DOHH2 (cell line): ENCODE results near the gene HTR4.

ENCODE experiments used
- H3F3A ChIP-seq: fragments of 200-600 bp; sonication (generic), shearing (Covaris generic); 2 replicates; pipeline ENCODE4 v1.6.0; 2016; ENCODE audit warnings: antibody characterized with exemption, mild to moderate bottlenecking; ENCODE audit not compliant: control insufficient read depth, insufficient read depth
- H3K27ac ChIP-seq: fragments of 200-600 bp; sonication (generic); 2 replicates; pipeline ENCODE4 v1.5.1; 2014; ENCODE audit warnings: low read depth, mild to moderate bottlenecking, low read length, moderate library complexity
- H3K27me3 ChIP-seq: fragments of 200-600 bp; sonication (generic); 2 replicates; pipeline ENCODE4 v1.6.1; 2014; ENCODE audit warnings: mild to moderate bottlenecking, low read length, mixed read lengths; ENCODE audit not compliant: control insufficient read depth
- H3K36me3 ChIP-seq: fragments of 200-600 bp; sonication (generic); 2 replicates; pipeline ENCODE4 v1.6.1; 2014; ENCODE audit warnings: mild to moderate bottlenecking, low read length, moderate library complexity, mixed read lengths; ENCODE audit not compliant: control insufficient read depth
- H3K4me1 ChIP-seq: fragments of 200-600 bp; sonication (generic); 2 replicates; pipeline ENCODE4 v1.6.1; 2014; ENCODE audit warnings: mild to moderate bottlenecking, low read length, mixed read lengths; ENCODE audit not compliant: control insufficient read depth
- H3K4me2 ChIP-seq: fragments of 200-600 bp; sonication (generic); 2 replicates; pipeline ENCODE4 v1.6.0; 2014; ENCODE audit warnings: mild to moderate bottlenecking, low read length, moderate library complexity
- H3K4me3 ChIP-seq: fragments of 200-600 bp; sonication (generic); 2 replicates; pipeline ENCODE4 v1.5.1; 2014; ENCODE audit warnings: mild to moderate bottlenecking, low read length, mixed read lengths
- H3K79me2 ChIP-seq: fragments of 200-600 bp; sonication (generic); 2 replicates; pipeline ENCODE4 v1.6.1; 2014; ENCODE audit warnings: mild to moderate bottlenecking, low read length, mixed read lengths; ENCODE audit not compliant: control insufficient read depth
- H3K9me2 ChIP-seq: fragments of 200-600 bp; sonication (generic); replicated peaks from 2 replicates; pipeline ENCODE4 v1.6.1; 2014; ENCODE audit warnings: mild to moderate bottlenecking, low read length, mixed read lengths; ENCODE audit not compliant: control insufficient read depth
- H3K9me3 ChIP-seq: fragments of 200-600 bp; sonication (generic); 2 replicates; pipeline ENCODE4 v1.6.1; 2014; ENCODE audit warnings: antibody characterized with exemption, low read length, mixed read lengths; ENCODE audit not compliant: control insufficient read depth, insufficient read depth
- H4K20me1 ChIP-seq: fragments of 200-600 bp; sonication (generic); 2 replicates; pipeline ENCODE4 v1.6.0; 2014; ENCODE audit warnings: low read depth, mild to moderate bottlenecking, antibody characterized with exemption, low read length, moderate library complexity; ENCODE audit not compliant: control insufficient read depth, insufficient read depth
- EZH2phosphoT487 ChIP-seq: fragments of 200-600 bp; sonication (generic); IDR thresholded peaks from 2 replicates; pipeline ENCODE4 v1.6.1; 2017; ENCODE audit warnings: borderline replicate concordance, mild to moderate bottlenecking, antibody characterized with exemption, low read length, moderate library complexity, mixed read lengths
- TF ChIP-seq, protein P1 (sequence below): fragments of 200-600 bp; sonication (generic); IDR thresholded peaks from one replicate; pipeline ENCODE4 v1.5.1; 2014; ENCODE audit warnings: antibody characterized with exemption, mild to moderate bottlenecking, low read depth, low read length; ENCODE audit not compliant: poor library complexity, severe bottlenecking

The HTR4 gene

GRCh38 chr5:148499452-148499851, 154.9 kb downstream of the HTR4 start:
- TF ChIP-seq, protein P1, sequence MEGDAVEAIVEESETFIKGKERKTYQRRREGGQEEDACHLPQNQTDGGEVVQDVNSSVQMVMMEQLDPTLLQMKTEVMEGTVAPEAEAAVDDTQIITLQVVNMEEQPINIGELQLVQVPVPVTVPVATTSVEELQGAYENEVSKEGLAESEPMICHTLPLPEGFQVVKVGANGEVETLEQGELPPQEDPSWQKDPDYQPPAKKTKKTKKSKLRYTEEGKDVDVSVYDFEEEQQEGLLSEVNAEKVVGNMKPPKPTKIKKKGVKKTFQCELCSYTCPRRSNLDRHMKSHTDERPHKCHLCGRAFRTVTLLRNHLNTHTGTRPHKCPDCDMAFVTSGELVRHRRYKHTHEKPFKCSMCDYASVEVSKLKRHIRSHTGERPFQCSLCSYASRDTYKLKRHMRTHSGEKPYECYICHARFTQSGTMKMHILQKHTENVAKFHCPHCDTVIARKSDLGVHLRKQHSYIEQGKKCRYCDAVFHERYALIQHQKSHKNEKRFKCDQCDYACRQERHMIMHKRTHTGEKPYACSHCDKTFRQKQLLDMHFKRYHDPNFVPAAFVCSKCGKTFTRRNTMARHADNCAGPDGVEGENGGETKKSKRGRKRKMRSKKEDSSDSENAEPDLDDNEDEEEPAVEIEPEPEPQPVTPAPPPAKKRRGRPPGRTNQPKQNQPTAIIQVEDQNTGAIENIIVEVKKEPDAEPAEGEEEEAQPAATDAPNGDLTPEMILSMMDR, result no peak
- no peak for TF ChIP-seq EZH2phosphoT487
- Histone ChIP-seq H3K4me3 (no peak overlapping the region), H3K9me2 (no peaks in the 10 kb centered on the region), H3K4me1 (no peaks in the 10 kb centered on the region), H3K36me3 (no peaks in the 10 kb centered on the region), H3K27ac (no peak overlapping the region), H3K79me2 (no peaks in the 10 kb centered on the region), H3K27me3 (no peaks in the 10 kb centered on the region; the same call in none of the 2 replicates), H3K4me2 (no peak overlapping the region), H3F3A (no peaks in the 10 kb centered on the region), H4K20me1 (no peaks in the 10 kb centered on the region), H3K9me3 (no peaks in the 10 kb centered on the region)

GRCh38 chr5:148497757-148498156, 156.6 kb downstream of the HTR4 start:
- H3K36me3 ChIP-seq, result no peaks in the 10 kb centered on the region
- H3K4me1 ChIP-seq, result no peaks in the 10 kb centered on the region
- H4K20me1 ChIP-seq, result no peaks in the 10 kb centered on the region
- H3K9me2 ChIP-seq, result no peaks in the 10 kb centered on the region
- no peaks in the 10 kb centered on the region for H3F3A ChIP-seq
- no peak overlapping the region for H3K4me3 ChIP-seq
- H3K79me2 ChIP-seq, result no peaks in the 10 kb centered on the region
- no peak overlapping the region for H3K4me2 ChIP-seq
- no peaks in the 10 kb centered on the region; the same call in none of the 2 replicates for H3K27me3 ChIP-seq
- H3K27ac ChIP-seq, result no peak overlapping the region
- TF ChIP-seq EZH2phosphoT487, result no peak
- TF ChIP-seq, protein P1, result no peak
- no peaks in the 10 kb centered on the region for H3K9me3 ChIP-seq

DNA sequence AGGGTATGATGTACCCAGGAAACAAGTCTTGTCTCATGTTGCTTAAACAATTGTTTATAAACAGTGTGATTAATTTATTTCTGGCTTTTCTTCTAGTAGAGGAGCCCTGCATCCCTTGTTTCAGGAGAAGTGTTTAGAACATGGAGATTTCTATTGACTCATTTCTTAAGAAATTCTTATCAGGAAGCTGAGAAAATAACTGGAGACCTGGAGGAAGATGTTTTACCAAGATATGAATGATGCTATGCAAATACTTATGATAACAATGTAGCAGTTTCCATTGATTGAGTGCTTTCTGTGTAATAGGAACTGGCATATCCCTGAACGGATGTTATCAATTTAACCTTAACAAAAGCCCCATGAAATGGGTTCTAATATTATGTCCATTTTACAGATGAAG, 162.0 kb downstream of the HTR4 start:
- Histone ChIP-seq H3K27ac (no peak overlapping the region), H3F3A (no peaks in the 10 kb centered on the region), H3K4me3 (no peak overlapping the region), H3K9me2 (no peaks in the 10 kb centered on the region), H3K79me2 (no peaks in the 10 kb centered on the region), H3K27me3 (peaks cover 3% of the 10 kb centered on the region; the same call in 1 of the 2 replicates), H3K4me1 (no peaks in the 10 kb centered on the region), H3K4me2 (no peak overlapping the region), H3K36me3 (no peaks in the 10 kb centered on the region), H4K20me1 (no peaks in the 10 kb centered on the region), H3K9me3 (no peaks in the 10 kb centered on the region)
- TF ChIP-seq EZH2phosphoT487, result no peak
- TF ChIP-seq, protein P1, result no peak
